HepG2 (cell line): ENCODE results near the gene TRIM34. TPM values are rescaled to one million over a fixed set of nuclear protein-coding genes. Genes with fewer than 3 reads are reported as not detected.
A peak's percentile ranks its signal among the peaks of the same experiment; 100 is the strongest.

ENCODE experiments used
- ATAC-seq: fragments of 200-7000 bp; cut with Tn5 transposase; 3 replicates; pipeline ENCODE4 v1.9.1; 2020; ENCODE audit warnings: mild to moderate bottlenecking, moderate library complexity
- BruUV-seq: library from RNA; stranded (reverse); fragments of 400-500 nt; replicated peaks from 2 replicates; lab custom pipeline; 2021; lab: Mats Ljungman, UMichigan
- CTCF ChIA-PET: fragments of 300-600 bp; formaldehyde crosslinking; extraction: SDS; loops from one replicate; lab custom pipeline; 2021; ENCODE audit warnings: low total read pairs, inconsistent platforms, low intra/inter-chr PET ratio; lab: Yijun Ruan, JAX
- POLR2A ChIA-PET: fragments of 350-600 bp; sonication (Branson Sonifier 250); formaldehyde crosslinking; loops from one replicate; lab custom pipeline; 2020; ENCODE audit warnings: antibody characterized with exemption, inconsistent platforms; lab: Yijun Ruan, JAX
- DNase-seq: peaks from one replicate; pipeline ENCODE4 v3.0.0-alpha.2; 2015; ENCODE audit warnings: low spot score
- FAIRE-seq: peaks from 3 replicates; lab custom pipeline; 2011; peaks lifted over from hg19 to GRCh38; lab: Jason Lieb, UNC
- H2AFZ ChIP-seq: one replicate; pipeline ENCODE4 v1.6.1; 2011; ENCODE audit warnings: low read length, inconsistent platforms
- H3K27ac ChIP-seq: fragments of 300-600 bp; 3 replicates; pipeline ENCODE4 v1.8.0; 2011; ENCODE audit warnings: mixed run types, mild to moderate bottlenecking, mixed read lengths, low read length, inconsistent platforms; ENCODE audit not compliant: insufficient read depth; ENCODE audit errors: extremely low read length
- H3K27me3 ChIP-seq, 2 experiments: fragments of 200-600 bp in 1 of 2; 2 replicates in 1 of 2; 3 replicates in 1 of 2; pipeline versions ENCODE4 v1.6.0 to v1.8.0; 2011; ENCODE audit warnings: low read length in 2 of 2, mild to moderate bottlenecking in 2 of 2, moderate library complexity in 2 of 2, inconsistent platforms in 1 of 2; ENCODE audit not compliant: insufficient read depth in 2 of 2, control insufficient read depth in 1 of 2
- H3K36me3 ChIP-seq, 2 experiments: fragments of 200-600 bp in 1 of 2; replicated peaks in 1 of 2; 2 replicates in 1 of 2; 3 replicates in 1 of 2; pipeline versions ENCODE4 v1.5.1 to v1.8.0; 2011; ENCODE audit warnings: low read length in 2 of 2, inconsistent platforms in 1 of 2; ENCODE audit not compliant: insufficient read depth in 2 of 2, control insufficient read depth in 1 of 2
- H3K4me1 ChIP-seq: 2 replicates; pipeline ENCODE4 v1.5.1; 2012; ENCODE audit warnings: low read length, inconsistent platforms; ENCODE audit not compliant: insufficient read depth
- H3K4me2 ChIP-seq: 2 replicates; pipeline ENCODE4 v1.6.0; 2011; ENCODE audit warnings: low read depth, low read length, inconsistent platforms
- H3K4me3 ChIP-seq, 3 experiments: fragments of 200-600 bp in 1 of 3; sonication (generic), shearing (Covaris generic) in 1 of 3; replicated peaks in 1 of 3; 2 replicates each; pipeline ENCODE4 v1.5.1; 2011 to 2016; ENCODE audit warnings: low read length in 3 of 3, inconsistent platforms in 2 of 3, low read depth in 2 of 3, mild to moderate bottlenecking in 2 of 3, control low read depth in 1 of 3, mixed read lengths in 1 of 3; ENCODE audit not compliant: insufficient read depth in 1 of 3
- H3K79me2 ChIP-seq: one replicate; pipeline ENCODE4 v1.6.1; 2011; ENCODE audit warnings: low read length, inconsistent platforms; ENCODE audit not compliant: insufficient read depth
- H3K9ac ChIP-seq: 2 replicates; pipeline ENCODE4 v1.6.0; 2011; ENCODE audit warnings: mild to moderate bottlenecking, low read depth, low read length, inconsistent platforms; ENCODE audit not compliant: insufficient read depth
- H3K9me3 ChIP-seq: 2 replicates; pipeline ENCODE4 v1.5.1; 2012; ENCODE audit warnings: mild to moderate bottlenecking, low read length
- H4K20me1 ChIP-seq: 2 replicates; pipeline ENCODE4 v1.6.0; 2011; ENCODE audit warnings: inconsistent platforms, mild to moderate bottlenecking, low read length, moderate library complexity; ENCODE audit not compliant: insufficient read depth
- CCAR2 ChIP-seq: fragments of 200-400 bp; formaldehyde crosslinking; optimal IDR thresholded peaks from 2 replicates; pipeline ENCODE3; 2018; ENCODE audit warnings: low read depth, mild to moderate bottlenecking, low read length, moderate library complexity
- CEBPB ChIP-seq: IDR thresholded peaks from 2 replicates; pipeline ENCODE4 v1.6.1; 2011; ENCODE audit warnings: low read depth, low read length, improper control_type of control experiment, borderline replicate concordance
- HMGXB4 ChIP-seq, 2 experiments: sonication (generic) in 1 of 2; formaldehyde crosslinking in 1 of 2; IDR thresholded peaks; 2 replicates each; pipeline versions ENCODE4 v1.4.0 to v1.6.1; 2018 to 2020; ENCODE audit warnings: missing genetic modification reagents in 2 of 2, borderline replicate concordance in 1 of 2, low read depth in 1 of 2, mild to moderate bottlenecking in 1 of 2, missing biosample characterization in 1 of 2
- HNRNPK ChIP-seq: fragments of 200-400 bp; formaldehyde crosslinking; IDR thresholded peaks from 2 replicates; pipeline ENCODE4 v1.6.1; 2018; ENCODE audit warnings: low read length, low read depth, moderate library complexity, mild to moderate bottlenecking; ENCODE audit not compliant: poor library complexity, severe bottlenecking
- KLF15 ChIP-seq: sonication (generic); formaldehyde crosslinking; IDR thresholded peaks from 2 replicates; pipeline ENCODE4 v1.8.1; 2023; ENCODE audit warnings: borderline replicate concordance, mild to moderate bottlenecking, inconsistent platforms, missing genetic modification reagents, mixed read lengths
- NFYC ChIP-seq: IDR thresholded peaks from 2 replicates; pipeline ENCODE4 v1.6.1; 2016; ENCODE audit warnings: missing genetic modification reagents, missing compliant biosample characterization
- RFXANK ChIP-seq: IDR thresholded peaks from 2 replicates; pipeline ENCODE4 v1.6.1; 2016
- SIN3A ChIP-seq: IDR thresholded peaks from 2 replicates; pipeline ENCODE4 v1.6.1; 2011; ENCODE audit warnings: low read depth, mild to moderate bottlenecking, control low read depth, low read length, borderline replicate concordance
- SNAPC2 ChIP-seq: sonication (generic); formaldehyde crosslinking; IDR thresholded peaks from 2 replicates; pipeline ENCODE4 v1.8.1; 2022; ENCODE audit warnings: mild to moderate bottlenecking, missing genetic modification reagents
- THYN1 ChIP-seq: sonication (generic); formaldehyde crosslinking; IDR thresholded peaks from 2 replicates; pipeline ENCODE4 v1.8.1; 2023; ENCODE audit warnings: low read depth, mild to moderate bottlenecking, moderate library complexity, missing genetic modification reagents, borderline replicate concordance
- U2AF1 ChIP-seq: fragments of 200-400 bp; formaldehyde crosslinking; optimal IDR thresholded peaks from 2 replicates; pipeline ENCODE3; 2017; ENCODE audit warnings: mild to moderate bottlenecking, low read depth, low read length
- ZNF143 ChIP-seq: sonication (generic); formaldehyde crosslinking; IDR thresholded peaks from 2 replicates; pipeline ENCODE4 v1.4.0; 2020; ENCODE audit warnings: missing genetic modification reagents
- ZNF230 ChIP-seq: sonication (generic); formaldehyde crosslinking; IDR thresholded peaks from 2 replicates; pipeline ENCODE4 v1.4.0; 2020; ENCODE audit warnings: mild to moderate bottlenecking, missing genetic modification reagents
- ZNF24 ChIP-seq: fragments of 450-650 bp; IDR thresholded peaks from 2 replicates; pipeline ENCODE4 v1.6.1; 2017; ENCODE audit warnings: antibody characterized with exemption, mild to moderate bottlenecking
- ZNF331 ChIP-seq: sonication (generic); formaldehyde crosslinking; IDR thresholded peaks from 2 replicates; pipeline ENCODE4 v1.4.0; 2020; ENCODE audit warnings: missing genetic modification reagents
- ZNF431 ChIP-seq: sonication (generic); formaldehyde crosslinking; IDR thresholded peaks from 2 replicates; pipeline ENCODE4 v1.9.0; 2022; ENCODE audit warnings: missing genetic modification reagents, low read depth, mild to moderate bottlenecking, borderline replicate concordance
- ZNF576 ChIP-seq: sonication (generic); formaldehyde crosslinking; IDR thresholded peaks from 2 replicates; pipeline ENCODE4 v1.4.0; 2020; ENCODE audit warnings: mild to moderate bottlenecking, missing genetic modification reagents
- WGBS: methylation state at CpG from one replicate; pipeline ENCODE4 v1.1.6; 2017; ENCODE audit warnings: low lambda C conversion rate; 5-methylcytosine and 5-hydroxymethylcytosine counted together
- in situ Hi-C: cut with HindIII; loops from 2 replicates; pipeline ENCODE4 v1.10.0; 2017; ENCODE audit warnings: low pct_unique_long_range_greater_than_20kb; ENCODE audit not compliant: extremely low pct_ligation_motif_present
- intact Hi-C: fragments of 100-400 bp; cut with micrococcal nuclease; formaldehyde crosslinking; loops from one replicate; pipeline ENCODE4 v1.10.0; 2022; ENCODE audit not compliant: unreplicated experiment
- polyA plus RNA-seq, 8 experiments: library from polyadenylated mRNA; depleted of rRNA in 3 of 8; stranded (reverse) in 7 of 8; unstranded in 1 of 8; fragments of >200 nt; fragmentation: Illumina TruSeq in 4 of 8; extraction: Trizol in 4 of 8; gene quantifications; 2 replicates each; pipeline versions ENCODE4 v1.2.1 to v1.2.3, GENCODE V29; 2011 to 2016; ENCODE audit warnings: low read depth in 4 of 8, missing spikeins in 1 of 8, mixed read lengths in 1 of 8; ENCODE audit not compliant: insufficient read depth in 1 of 8
- total RNA-seq, 5 experiments: library from RNA; depleted of rRNA; stranded (reverse); fragments of >200 nt; fragmentation: Illumina TruSeq; extraction: Trizol; gene quantifications; 2 replicates each; pipeline ENCODE4 v1.2.3, GENCODE V29; 2016; ENCODE audit warnings: low read depth in 1 of 5

The TRIM34 gene
- total and polyA plus RNA-seq, 2 of the 13 experiments (the other 11 are each of a cell fraction or from before 2014, with no cell fraction given) = 0.13 to 0.42 TPM

- WGBS = 16% methylated on average over 5 of the region's 5 CpGs
Observed at GRCh38 chr11:5658318-5658717, 33.5 kb downstream of the TRIM34 start.

More at GRCh38 chr11:5658318-5658717, 33.5 kb downstream of the TRIM34 start:
- FAIRE-seq (no peak), DNase-seq (no peak), ATAC-seq (peak; percentile 68)
- no TSS peak for BruUV-seq
- Histone ChIP-seq H2AFZ (no peak overlapping the region), H3K9ac (no peak overlapping the region)
- no peak for TF ChIP-seq RFXANK (CRISPR knock-in tag)
- no peak for TF ChIP-seq HMGXB4 (CRISPR knock-in tag; IDR thresholded peaks at IDR 0.05; ENCODE audit: borderline replicate concordance in 1 of 2, low read depth in 1 of 2)
- no peak for TF ChIP-seq ZNF431 (CRISPR knock-in tag)
- TF ChIP-seq CCAR2 = no peak
- TF ChIP-seq ZNF24 = no peak
- TF ChIP-seq THYN1 (CRISPR knock-in tag) = no peak
- no peak for TF ChIP-seq ZNF230 (CRISPR knock-in tag)
- no peak for TF ChIP-seq ZNF576
- no peak for TF ChIP-seq KLF15 (CRISPR knock-in tag)
- TF ChIP-seq SIN3A = no peak
- TF ChIP-seq ZNF143 = no peak
- no peak for TF ChIP-seq CEBPB
- TF ChIP-seq HNRNPK = no peak
- TF ChIP-seq ZNF331 (CRISPR knock-in tag) = no peak
- TF ChIP-seq U2AF1 = no peak
- TF ChIP-seq NFYC = no peak
- no peak for TF ChIP-seq SNAPC2 (CRISPR knock-in tag)
- TF ChIP-seq, all 625 proteins: peak for 0
- H3K79me2 ChIP-seq = no peaks in the 10 kb centered on the region
- CTCF ChIA-PET = no interaction called here
- H3K9me3 ChIP-seq = no peaks in the 10 kb centered on the region
- H3K27ac ChIP-seq = no peak overlapping the region
- no peaks in the 10 kb centered on the region for H3K4me1 ChIP-seq
- in situ Hi-C loops (no loop called here), intact Hi-C loops (no loop called here)
- H4K20me1 ChIP-seq = no peaks in the 10 kb centered on the region
- no peaks in the 10 kb centered on the region; a peak in 1 of 5 replicates for H3K36me3 ChIP-seq
- POLR2A ChIA-PET = no interaction called here
- H3K4me2 ChIP-seq = no peak overlapping the region
- no peaks in the 10 kb centered on the region for H3K27me3 ChIP-seq
- no peak overlapping the region for H3K4me3 ChIP-seq
